ENCODE results near the gene NGDN. TPM values are rescaled to one million over a fixed set of nuclear protein-coding genes. Genes with fewer than 3 reads are reported as not detected.

Gene NGDN
- total and polyA plus RNA-seq, 2 of the 8 experiments (the other 6 are each of a cell fraction or from before 2014, with no cell fraction given): 39.8 to 48.8 TPM

DNA sequence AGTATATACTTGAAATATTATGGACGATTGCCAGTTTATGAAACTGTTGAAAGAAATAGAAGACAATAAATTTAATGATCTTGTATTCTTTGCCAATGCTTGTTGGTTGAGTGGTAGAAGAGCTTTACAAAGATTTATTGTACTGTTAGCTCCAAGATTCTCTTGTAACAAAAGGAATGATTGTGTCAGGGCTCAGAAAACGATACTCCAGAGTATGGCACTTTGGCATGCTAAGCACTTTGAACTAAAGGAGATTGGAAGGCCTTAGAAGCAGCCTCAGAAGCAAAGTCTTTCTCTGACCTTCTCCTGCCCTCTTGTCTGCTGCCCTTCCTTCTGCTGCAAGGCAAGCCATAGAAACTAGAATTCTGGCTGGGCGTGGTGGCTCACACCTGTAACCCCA lies 4.2 kb upstream of the NGDN start:
- no peak overlapping the region for H2BK5ac ChIP-seq (ENCODE audit: low read depth, low read length)
- no peak overlapping the region for H2BK120ac ChIP-seq (replicated peaks; ENCODE audit: low read depth, low read length)
- no peak for TF ChIP-seq SUZ12 (IDR thresholded peaks at IDR 0.05; ENCODE audit: low read length)
- no peak for TF ChIP-seq HDAC2 (IDR thresholded peaks at IDR 0.05; ENCODE audit: borderline replicate concordance in 1 of 2, low read depth in 2 of 2, low read length in 2 of 2)
- TF ChIP-seq ZNF274 (IDR thresholded peaks at IDR 0.05; ENCODE audit: borderline replicate concordance, extremely low read depth, low read length): no peak
- TF ChIP-seq ATF2 (IDR thresholded peaks at IDR 0.05; ENCODE audit: low read length): no peak
- TF ChIP-seq SRF (IDR thresholded peaks at IDR 0.05; ENCODE audit: low read depth, low read length): no peak
- TF ChIP-seq CBX8 (IDR thresholded peaks at IDR 0.05; ENCODE audit: borderline replicate concordance, low read depth, low read length): no peak
- no peak for TF ChIP-seq KDM4A (IDR thresholded peaks at IDR 0.05; ENCODE audit: low read depth, low read length, severe bottlenecking)
- TF ChIP-seq YY1 (IDR thresholded peaks at IDR 0.05; ENCODE audit: low read depth, low read length): no peak
- POLR2A ChIA-PET (ENCODE audit: partially characterized antibody): no interaction called here
- no peak overlapping the region for H4K91ac ChIP-seq (replicated peaks; ENCODE audit: insufficient read length, low read length)
- no peak overlapping the region for H3K14ac ChIP-seq (ENCODE audit: insufficient read length)
- H3K56ac ChIP-seq (replicated peaks; ENCODE audit: insufficient read length, low read depth, low read length): no peak overlapping the region
- H4K20me1 ChIP-seq (replicated peaks in 1 of 2; ENCODE audit: control insufficient read depth in 1 of 2, insufficient read depth in 2 of 2, low read length in 2 of 2): no peaks in the 10 kb centered on the region
- H3K23me2 ChIP-seq (ENCODE audit: low read depth, low read length): no peaks in the 10 kb centered on the region
- no peak overlapping the region for H2AK5ac ChIP-seq (ENCODE audit: low read depth, low read length)
- no peak for FAIRE-seq
- no peak overlapping the region for H3K27ac ChIP-seq (ENCODE audit: low read depth, low read length)
- no peak overlapping the region for H2BK12ac ChIP-seq (ENCODE audit: low read depth, low read length)
- 87% methylated on average over 3 of the region's 3 CpGs; no CpG with 5 or more reads in 1 of the 2 experiments for WGBS, 2 experiments (ENCODE audit: extremely low coverage in 1 of 2, insufficient coverage in 1 of 2, insufficient read length in 1 of 2, insufficient replicate concordance in 2 of 2, low coverage in 1 of 2, low lambda C conversion rate in 2 of 2, missing lambda C conversion rate in 1 of 2)
- H3K18ac ChIP-seq (ENCODE audit: extremely low read depth, low read length): no peak overlapping the region
- H2AFZ ChIP-seq (ENCODE audit: low read length): no peak overlapping the region
- H3K9me3 ChIP-seq (ENCODE audit: insufficient read depth in 2 of 2, low read depth in 1 of 2, low read length in 1 of 2): peaks cover 0 to 2% of the 10 kb centered on the region in 2 experiments; a peak in 1 of 4 replicates
- no peaks in the 10 kb centered on the region for H3K79me1 ChIP-seq (ENCODE audit: low read depth, low read length)
- H3K23ac ChIP-seq (ENCODE audit: insufficient read length): no peak overlapping the region
- H3K4me2 ChIP-seq (ENCODE audit: insufficient read depth in 1 of 2, low read depth in 2 of 2, low read length in 2 of 2): no peak overlapping the region
- H4K5ac ChIP-seq (ENCODE audit: insufficient read length, low read depth, low read length): no peak overlapping the region
- no peaks in the 10 kb centered on the region for H3K27me3 ChIP-seq (replicated peaks in 1 of 4; ENCODE audit: control insufficient read depth in 3 of 4, extremely low read depth in 1 of 4, insufficient read depth in 3 of 4, low read length in 3 of 4)
- H3K4ac ChIP-seq (replicated peaks; ENCODE audit: insufficient read length, low read depth, low read length): no peak overlapping the region
- H3K79me2 ChIP-seq (ENCODE audit: control insufficient read depth in 1 of 2, insufficient read depth in 2 of 2, low read length in 2 of 2): peaks cover 0 to 6% of the 10 kb centered on the region in 2 experiments; a peak in 3 of 4 replicates
- no peak overlapping the region for H3K9ac ChIP-seq (replicated peaks in 1 of 4; ENCODE audit: extremely low read depth in 1 of 4, low read depth in 3 of 4, low read length in 3 of 4)
- H4K8ac ChIP-seq (ENCODE audit: extremely low read depth, insufficient read depth, low read length): no peak overlapping the region
- no peak overlapping the region for H3K4me3 ChIP-seq (ENCODE audit: extremely low read depth in 1 of 4, insufficient read depth in 2 of 4, low read depth in 3 of 4, low read length in 4 of 4)
- H3K4me1 ChIP-seq (replicated peaks in 1 of 4; ENCODE audit: control insufficient read depth in 3 of 4, insufficient read depth in 4 of 4, low read length in 3 of 4): peaks cover 0 to 1% (median 0%) of the 10 kb centered on the region in 4 experiments; a peak in 1 of 7 replicates
- H2BK20ac ChIP-seq (ENCODE audit: low read length): no peak overlapping the region
- no peak for DNase-seq (ENCODE audit: low read depth in 1 of 2, low spot score in 2 of 2)
- H2BK15ac ChIP-seq (ENCODE audit: low read length): no peak overlapping the region
- H3K36me3 ChIP-seq (ENCODE audit: control insufficient read depth in 2 of 4, insufficient read depth in 4 of 4, low read length in 3 of 4): no peaks in the 10 kb centered on the region
- CTCF ChIA-PET (ENCODE audit: partially characterized antibody): interaction anchor here (0.7 to 26.8 kb wide), 4 partner anchors 9 to 446 kb away, joined by 3 to 2092 read pairs (median 10); partner anchors contain the start of genes AP1G2, THTPA and ZFHX2
